OCI-M1 (cell line): ENCODE results near the gene MEIOC.
"Not testable (repeated sequence)": the region's sequence is repeated elsewhere in the genome, so short reads cannot be mapped to it uniquely, and the experiment has no call there.

Experiments
- DNase-seq: peaks from one replicate; lab custom pipeline; 2025; lab: John Stamatoyannopoulos, UW

The MEIOC gene

DNA sequence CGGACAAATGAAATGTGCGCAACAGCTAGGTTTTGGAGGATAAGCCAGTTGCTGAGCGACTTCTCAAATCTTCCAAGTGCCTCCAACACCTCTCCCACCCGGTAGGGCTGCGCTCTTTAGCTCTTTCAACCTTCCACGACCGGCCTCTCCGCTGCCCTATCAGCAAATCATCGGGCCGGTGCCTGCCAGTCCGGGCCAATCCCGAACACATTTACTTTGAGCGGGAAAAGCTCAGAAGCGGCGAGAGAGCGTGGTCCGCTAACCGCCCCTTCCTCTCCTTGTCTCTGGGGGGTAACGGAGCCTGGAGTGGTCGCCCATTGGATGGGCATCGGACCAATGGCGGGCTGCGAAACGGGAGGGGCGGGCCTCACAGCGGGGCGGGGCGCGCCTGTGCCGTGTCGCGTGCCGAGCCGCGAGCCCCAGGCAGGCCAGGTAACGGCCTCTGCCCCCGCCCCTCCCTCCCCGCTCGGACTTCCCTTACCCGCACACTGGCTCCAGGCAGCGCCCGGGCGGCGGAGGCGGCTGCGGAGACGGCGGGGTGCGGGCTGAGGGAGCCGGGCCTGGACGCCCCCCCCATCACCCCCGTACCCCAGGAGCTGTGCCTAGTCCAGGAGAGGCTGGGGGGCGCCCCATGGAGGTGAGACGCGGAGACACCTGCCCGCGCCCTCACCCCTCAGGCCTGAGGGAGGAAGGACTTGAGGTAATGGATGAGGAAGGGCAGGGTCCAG is at the start of gene MEIOC:
Gene MEIOC (plus strand): TSS at position 486 of the 728 bp plus-strand sequence. CDS start 146 bp downstream, at position 632.
- DNase-seq = no peak

- no peak for DNase-seq
Measured at GRCh38 chr17:44606658-44607057, 49.6 kb upstream of the MEIOC start.

GRCh38 chr17:44607836-44608690 is 48.2 kb upstream of the MEIOC start:
- DNase-seq = no peak

GRCh38 chr17:44608727-44609435 is 47.4 kb upstream of the MEIOC start:
- no peak for DNase-seq

DNA sequence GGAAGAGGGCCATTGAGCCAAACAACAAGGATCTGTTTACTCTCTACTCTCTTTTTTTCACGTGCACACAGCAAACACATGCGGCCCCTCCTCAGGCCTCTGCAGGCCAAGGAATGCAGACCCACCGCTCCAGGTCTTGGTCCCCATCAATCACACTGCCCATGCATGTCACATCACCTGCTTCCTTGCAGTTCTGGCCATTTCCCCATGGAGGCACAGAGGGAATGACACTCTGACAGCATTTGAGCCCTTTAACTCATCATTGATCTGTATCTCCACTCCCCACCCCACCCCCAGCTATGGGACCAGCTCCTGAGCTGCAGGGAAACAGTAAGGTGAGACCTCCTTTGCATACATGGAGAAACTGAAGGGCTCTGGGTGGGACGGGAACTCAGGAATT is 45.9 kb upstream of the MEIOC start:
- no peak for DNase-seq

- DNase-seq = no peak
Measured at GRCh38 chr17:44610871-44611270, 45.4 kb upstream of the MEIOC start.

GRCh38 chr17:44614862-44615261 is 41.4 kb upstream of the MEIOC start:
- no peak for DNase-seq

DNA sequence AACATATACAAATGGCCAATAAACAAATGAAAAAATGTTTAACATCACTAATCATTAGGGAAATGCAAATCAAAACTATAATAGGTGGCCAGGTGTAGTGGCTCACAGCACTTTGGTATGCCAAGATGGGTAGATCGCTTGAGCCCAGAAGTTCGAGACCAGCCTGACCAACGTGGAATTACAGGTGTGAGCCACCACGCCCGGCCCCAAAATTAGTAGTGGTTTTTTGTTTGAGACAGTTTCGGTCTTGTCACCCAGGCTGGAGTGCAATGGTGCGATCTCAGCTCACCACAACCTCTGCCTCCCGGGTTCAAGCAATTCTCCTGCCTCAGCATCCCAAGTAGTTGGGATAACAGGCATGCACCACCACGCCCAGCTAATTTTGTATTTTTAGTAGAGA is 37.6 kb upstream of the MEIOC start:
- DNase-seq = not testable (repeated sequence)

DNA sequence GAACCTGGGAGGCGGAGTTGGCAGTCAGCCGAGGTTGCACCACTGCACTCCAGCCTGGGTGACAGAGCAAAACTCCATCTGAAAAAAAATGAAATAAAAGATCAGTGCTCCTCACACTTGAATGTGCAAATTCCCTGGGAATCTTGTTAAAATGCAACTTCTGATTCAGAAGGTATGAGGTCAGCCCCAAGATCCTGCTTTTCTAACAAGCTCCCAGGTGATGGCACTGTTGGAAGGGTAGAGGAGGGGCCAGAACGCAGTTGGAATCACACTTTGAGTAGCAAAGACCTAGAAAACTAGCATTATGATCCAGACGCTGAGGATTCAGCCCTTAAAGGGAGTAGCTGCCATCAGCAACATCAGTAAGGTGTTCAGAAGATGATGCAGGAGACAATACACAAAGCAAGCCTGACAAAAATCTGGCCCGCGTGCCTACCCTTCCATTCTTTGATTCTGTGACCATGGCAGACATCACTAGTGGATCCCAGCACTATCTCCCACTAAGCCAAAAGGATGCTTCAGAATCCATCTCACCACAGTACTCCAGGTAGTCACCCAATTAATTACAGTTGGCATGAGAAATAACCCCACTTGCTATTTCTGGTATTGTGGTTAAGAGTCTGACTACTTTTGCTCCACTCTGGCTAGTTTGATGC is 33.1 kb upstream of the MEIOC start:
- DNase-seq = no peak

DNA sequence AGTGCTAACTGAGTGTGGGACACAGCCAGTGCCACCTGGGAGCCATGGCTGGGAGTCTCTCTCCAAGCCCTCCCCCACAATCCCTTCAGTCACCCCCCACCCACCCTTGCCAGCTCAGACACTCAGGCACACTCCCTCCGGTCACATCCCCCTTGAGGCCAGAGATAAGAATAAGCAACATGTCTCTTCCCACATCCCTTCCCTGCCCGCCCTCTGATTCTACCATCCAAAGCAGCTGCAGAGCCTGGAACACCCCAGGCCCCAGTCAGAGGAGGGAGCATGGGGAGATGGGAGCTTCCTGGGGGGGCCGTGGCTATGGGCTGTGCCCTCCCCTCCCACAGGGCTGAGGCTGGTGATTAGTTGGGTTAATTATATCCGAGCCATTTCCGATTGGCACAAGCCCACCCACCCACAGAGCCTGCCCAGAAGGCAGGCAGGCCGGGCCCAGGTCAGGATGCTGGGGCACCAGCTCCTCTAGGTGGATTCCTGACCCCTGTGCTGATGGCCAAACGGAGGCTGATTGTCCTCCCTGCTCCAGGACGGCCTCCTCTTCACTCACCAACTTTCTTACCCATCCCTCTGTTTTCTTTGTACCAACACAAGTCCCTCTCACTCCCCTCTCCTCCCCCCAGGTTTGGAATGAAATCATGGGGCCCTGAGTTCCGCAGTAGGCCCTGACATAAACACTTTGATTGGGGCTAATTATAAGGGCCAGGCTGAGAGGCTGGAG is 28.6 kb upstream of the MEIOC start:
- no peak for DNase-seq

GRCh38 chr17:44628243-44629188 is 27.8 kb upstream of the MEIOC start:
- DNase-seq = no peak

GRCh38 chr17:44629314-44629713 is 27.0 kb upstream of the MEIOC start:
- no peak for DNase-seq

DNA sequence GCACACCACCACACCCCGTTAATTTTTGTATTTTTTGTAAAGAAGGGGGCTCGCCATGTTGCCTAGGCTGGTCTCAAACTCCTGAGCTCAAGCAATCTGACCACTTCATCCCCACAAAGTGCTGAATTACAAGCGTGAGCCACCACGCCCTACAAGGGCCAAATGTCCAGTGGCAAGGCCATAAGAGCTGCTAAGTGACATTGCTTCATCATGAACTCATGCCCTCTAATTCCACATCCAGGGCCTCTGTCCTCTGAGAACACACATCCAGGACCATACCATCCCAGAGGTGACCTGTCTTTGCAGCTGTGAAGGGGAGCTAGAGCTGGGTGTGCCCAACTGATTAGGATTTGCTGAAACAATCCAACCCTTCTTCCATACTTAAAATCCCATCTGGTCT is 25.6 kb upstream of the MEIOC start:
- no peak for DNase-seq

GRCh38 chr17:44633998-44634397 is 22.3 kb upstream of the MEIOC start:
- no peak for DNase-seq

GRCh38 chr17:44634401-44634800 is 21.9 kb upstream of the MEIOC start:
- DNase-seq = not testable (repeated sequence)

- DNase-seq = peak; percentile 80
Measured at GRCh38 chr17:44636562-44636961, 19.7 kb upstream of the MEIOC start.

- DNase-seq = peak; percentile 25
Measured at GRCh38 chr17:44637066-44637465, 19.2 kb upstream of the MEIOC start.

DNA sequence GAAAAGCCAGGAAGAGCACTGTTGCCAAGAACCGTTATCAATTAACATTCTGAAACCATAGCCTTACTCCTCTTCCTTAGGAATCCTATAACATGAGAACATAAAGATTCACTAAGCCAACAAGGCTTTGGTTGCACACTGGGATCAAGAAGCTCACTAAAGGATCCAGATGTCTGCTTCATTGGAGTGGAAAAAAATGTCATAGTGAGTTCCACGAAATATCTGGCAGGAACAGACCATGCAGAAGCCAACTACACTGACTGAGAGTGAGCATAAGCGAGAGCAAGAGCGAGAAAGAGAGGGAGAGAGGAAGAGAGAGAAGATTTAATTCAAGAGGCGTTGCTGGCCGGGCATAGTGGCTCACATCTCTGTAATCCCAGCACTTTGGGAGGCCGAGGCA is 13.4 kb upstream of the MEIOC start:
- DNase-seq = no peak

DNA sequence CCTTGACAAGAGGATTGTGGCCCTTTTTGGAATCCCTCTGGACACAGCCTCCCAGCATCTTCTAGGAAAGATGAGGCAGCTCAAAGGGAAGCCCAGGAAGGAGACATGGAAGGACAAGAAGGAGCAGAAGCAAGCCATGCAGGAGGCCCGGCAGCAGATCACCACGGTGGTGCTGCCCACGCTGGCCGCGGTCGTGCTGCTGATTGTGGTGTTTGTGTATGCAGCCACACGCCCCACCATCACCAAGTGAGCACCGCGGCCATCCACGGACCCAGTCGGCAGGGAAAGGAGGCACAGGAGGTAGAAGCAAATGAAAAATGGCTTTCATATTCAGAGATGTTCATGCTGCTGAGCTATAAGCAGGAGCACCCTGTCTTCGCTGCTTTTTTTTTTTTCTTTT is 10.9 kb upstream of the MEIOC start:
- DNase-seq = no peak

DNA sequence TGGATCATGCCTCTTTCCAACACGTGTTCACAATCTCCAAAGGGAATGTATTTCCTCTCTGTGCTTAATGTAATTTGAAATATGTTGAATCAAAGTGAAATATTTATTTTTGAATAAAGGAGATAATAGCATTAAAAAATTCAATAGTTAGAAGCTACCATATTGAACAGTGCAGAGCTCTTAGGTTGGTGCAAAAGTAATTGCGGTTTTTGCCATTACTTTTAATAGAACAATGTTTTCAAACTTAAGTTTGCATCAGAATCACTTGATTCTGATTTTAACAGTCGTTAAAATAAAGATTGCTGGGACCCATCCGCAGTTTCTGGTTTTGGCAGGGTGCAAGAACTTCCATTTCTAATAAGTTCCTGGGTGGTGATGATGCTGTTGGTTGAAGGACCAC is 10.0 kb upstream of the MEIOC start:
- DNase-seq = no peak
